SK-N-MC (cell line): ENCODE data around the gene RCAN2.

Experiments used
- EZH2 ChIP-seq: fragments of 200-600 bp; sonication (generic); IDR thresholded peaks from one replicate; pipeline ENCODE4 v1.6.1; 2017; ENCODE audit warnings: antibody characterized with exemption
- FOXP2 ChIP-seq: optimal IDR thresholded peaks from 2 replicates; pipeline ENCODE3; 2011; ENCODE audit warnings: mild to moderate bottlenecking, moderate library complexity; ENCODE audit not compliant: insufficient read depth; ENCODE audit errors: extremely low read length, control extremely low read depth
- POLR2AphosphoS5 ChIP-seq: IDR thresholded peaks from 2 replicates; pipeline ENCODE4 v1.6.1; 2012; ENCODE audit warnings: mild to moderate bottlenecking, low read depth, low read length, borderline replicate concordance

- TF ChIP-seq EZH2 (no peak), POLR2AphosphoS5 (no peak), FOXP2 (no peak)
These were observed 36.6 kb downstream of the RCAN2 start for GRCh38 chr6:46454691-46455090.
